H9 (cell line): ENCODE results near the gene GAB3. TPM values are rescaled to one million over a fixed set of nuclear protein-coding genes. Genes with fewer than 3 reads are reported as not detected.

ENCODE experiments used
- DNase-seq: peaks from one replicate; pipeline ENCODE4 v3.0.0-alpha.2; 2017
- H2AFZ ChIP-seq: one replicate; pipeline ENCODE4 v1.6.1; 2013; ENCODE audit warnings: mild to moderate bottlenecking, low read length, control low read depth, moderate library complexity
- H2AK5ac ChIP-seq: 2 replicates; pipeline ENCODE4 v1.6.1; 2013; ENCODE audit warnings: low read length, control low read depth, mixed read lengths; ENCODE audit not compliant: insufficient read length
- H2BK120ac ChIP-seq: one replicate; pipeline ENCODE4 v1.6.1; 2013; ENCODE audit warnings: low read depth, mild to moderate bottlenecking, low read length, control low read depth, inconsistent platforms; ENCODE audit not compliant: poor library complexity, severe bottlenecking
- H2BK12ac ChIP-seq: 2 replicates; pipeline ENCODE4 v1.6.1; 2013; ENCODE audit warnings: low read length, control low read depth, mixed read lengths, low read depth; ENCODE audit not compliant: insufficient read length
- H2BK15ac ChIP-seq: 2 replicates; pipeline ENCODE4 v1.6.1; 2013; ENCODE audit warnings: low read depth, low read length, control low read depth
- H2BK20ac ChIP-seq: one replicate; pipeline ENCODE4 v1.6.1; 2013; ENCODE audit warnings: low read depth, mild to moderate bottlenecking, low read length, control low read depth, inconsistent platforms; ENCODE audit not compliant: poor library complexity, severe bottlenecking
- H2BK5ac ChIP-seq: 2 replicates; pipeline ENCODE4 v1.6.1; 2013; ENCODE audit warnings: low read length, control low read depth, mixed read lengths; ENCODE audit not compliant: insufficient read length
- H3K14ac ChIP-seq: 2 replicates; pipeline ENCODE4 v1.6.1; 2013; ENCODE audit warnings: low read length, control low read depth; ENCODE audit not compliant: insufficient read depth
- H3K18ac ChIP-seq: 2 replicates; pipeline ENCODE4 v1.6.1; 2013; ENCODE audit warnings: low read depth, mild to moderate bottlenecking, mixed read lengths, low read length, control low read depth; ENCODE audit not compliant: insufficient read length
- H3K23ac ChIP-seq: 2 replicates; pipeline ENCODE4 v1.6.1; 2013; ENCODE audit warnings: low read length, control low read depth, mixed read lengths, low read depth; ENCODE audit not compliant: insufficient read length
- H3K23me2 ChIP-seq: 2 replicates; pipeline ENCODE4 v1.6.1; 2013; ENCODE audit warnings: low read depth, mild to moderate bottlenecking, mixed read lengths, low read length, control low read depth; ENCODE audit not compliant: insufficient read length, poor library complexity, severe bottlenecking
- H3K27ac ChIP-seq: 2 replicates; pipeline ENCODE4 v1.5.1; 2013; ENCODE audit warnings: low read length, control low read depth, mixed read lengths, low read depth; ENCODE audit not compliant: insufficient read length
- H3K27me3 ChIP-seq: 2 replicates; pipeline ENCODE4 v1.6.1; 2013; ENCODE audit warnings: low read length, control low read depth, inconsistent platforms; ENCODE audit not compliant: insufficient read depth
- H3K4ac ChIP-seq: 2 replicates; pipeline ENCODE4 v1.6.1; 2013; ENCODE audit warnings: low read depth, mild to moderate bottlenecking, control low read depth, inconsistent platforms, low read length, moderate library complexity
- H3K4me1 ChIP-seq: 2 replicates; pipeline ENCODE4 v1.6.1; 2013; ENCODE audit warnings: low read length, control low read depth, inconsistent platforms; ENCODE audit not compliant: insufficient read depth
- H3K4me2 ChIP-seq: 2 replicates; pipeline ENCODE4 v1.6.1; 2013; ENCODE audit warnings: low read length, control low read depth, mixed read lengths; ENCODE audit not compliant: insufficient read length, insufficient read depth
- H3K56ac ChIP-seq: 2 replicates; pipeline ENCODE4 v1.6.1; 2013; ENCODE audit warnings: low read depth, mild to moderate bottlenecking, mixed read lengths, low read length, control low read depth; ENCODE audit not compliant: insufficient read length
- H3K79me1 ChIP-seq: 2 replicates; pipeline ENCODE4 v1.6.1; 2013; ENCODE audit warnings: low read depth, mild to moderate bottlenecking, moderate library complexity, low read length, control low read depth, inconsistent platforms; ENCODE audit not compliant: insufficient read depth, poor library complexity, severe bottlenecking
- H3K79me2 ChIP-seq: 2 replicates; pipeline ENCODE4 v1.6.1; 2013; ENCODE audit warnings: low read length, control low read depth, inconsistent platforms; ENCODE audit not compliant: insufficient read depth
- H3K9ac ChIP-seq: 2 replicates; pipeline ENCODE4 v1.6.1; 2013; ENCODE audit warnings: low read length, control low read depth, mixed read lengths; ENCODE audit not compliant: insufficient read length; ENCODE audit errors: extremely low read depth
- H3K9me3 ChIP-seq: one replicate; pipeline ENCODE4 v1.6.1; 2013; ENCODE audit warnings: low read depth, low read length, inconsistent platforms; ENCODE audit not compliant: control insufficient read depth
- H3T11ph ChIP-seq: one replicate; pipeline ENCODE4 v1.6.1; 2013; ENCODE audit warnings: mild to moderate bottlenecking, low read length, control low read depth, inconsistent platforms
- H4K20me1 ChIP-seq: one replicate; pipeline ENCODE4 v1.6.1; 2013; ENCODE audit not compliant: control insufficient read depth, insufficient read length, insufficient read depth
- H4K5ac ChIP-seq: 2 replicates; pipeline ENCODE4 v1.6.1; 2013; ENCODE audit warnings: low read depth, mild to moderate bottlenecking, mixed read lengths, low read length, control low read depth; ENCODE audit not compliant: insufficient read length
- H4K8ac ChIP-seq: replicated peaks from 2 replicates; pipeline ENCODE4 v1.6.1; 2013; ENCODE audit warnings: low read length, control low read depth, mixed read lengths, low read depth; ENCODE audit not compliant: insufficient read length
- H4K91ac ChIP-seq: 2 replicates; pipeline ENCODE4 v1.6.1; 2013; ENCODE audit warnings: low read depth, mild to moderate bottlenecking, moderate library complexity, mixed read lengths, low read length, control low read depth; ENCODE audit not compliant: insufficient read length
- H3K27ac Mint-ChIP-seq, 3 experiments: 2 replicates in 2 of 3; 3 replicates in 1 of 3; pipeline ENCODE4 v1.8.0; 2020 to 2021; ENCODE audit warnings: mixed read lengths in 3 of 3, mild to moderate bottlenecking in 1 of 3, moderate library complexity in 1 of 3
- H3K27me3 Mint-ChIP-seq: 2 replicates; pipeline ENCODE4 v1.8.0; 2021; ENCODE audit warnings: low read depth, mild to moderate bottlenecking, moderate library complexity, mixed read lengths
- H3K36me3 Mint-ChIP-seq, 3 experiments: 2 replicates in 2 of 3; 3 replicates in 1 of 3; pipeline ENCODE4 v1.8.0; 2020 to 2021; ENCODE audit warnings: low read depth in 3 of 3, mixed read lengths in 3 of 3; ENCODE audit not compliant: insufficient read depth in 1 of 3
- H3K4me1 Mint-ChIP-seq, 2 experiments: 2 replicates each; pipeline ENCODE4 v1.8.0; 2020; ENCODE audit warnings: mixed read lengths in 2 of 2
- H3K4me3 Mint-ChIP-seq, 2 experiments: 2 replicates in 1 of 2; 3 replicates in 1 of 2; pipeline ENCODE4 v1.8.0; 2020 to 2021; ENCODE audit warnings: mild to moderate bottlenecking in 2 of 2, mixed read lengths in 2 of 2, moderate library complexity in 1 of 2
- H3K9me3 Mint-ChIP-seq, 2 experiments: 2 replicates in 1 of 2; 3 replicates in 1 of 2; pipeline ENCODE4 v1.8.0; 2020; ENCODE audit warnings: mild to moderate bottlenecking in 2 of 2, mixed read lengths in 2 of 2, moderate library complexity in 1 of 2
- CTCF ChIP-seq: fragments of 200-600 bp; sonication (generic); conservative IDR thresholded peaks from 3 replicates; pipeline ENCODE4 v1.8.0; 2021; ENCODE audit warnings: antibody characterized with exemption, mild to moderate bottlenecking
- WGBS: extraction: QIAGEN DNeasy Blood & Tissue Kit; methylation state at CpG from one replicate; pipeline ENCODE4 v1.1.7; 2013; ENCODE audit warnings: missing lambda C conversion rate, low lambda C conversion rate, mixed read lengths; ENCODE audit not compliant: insufficient read length; ENCODE audit errors: extremely low coverage; 5-methylcytosine and 5-hydroxymethylcytosine counted together
- total RNA-seq: library from RNA; stranded (reverse); gene quantifications from 2 replicates; pipeline ENCODE4 v1.2.1, GENCODE V29; 2021

The GAB3 gene
- total RNA-seq, 1 experiment from 2014 or later, result 0.46 TPM

DNA sequence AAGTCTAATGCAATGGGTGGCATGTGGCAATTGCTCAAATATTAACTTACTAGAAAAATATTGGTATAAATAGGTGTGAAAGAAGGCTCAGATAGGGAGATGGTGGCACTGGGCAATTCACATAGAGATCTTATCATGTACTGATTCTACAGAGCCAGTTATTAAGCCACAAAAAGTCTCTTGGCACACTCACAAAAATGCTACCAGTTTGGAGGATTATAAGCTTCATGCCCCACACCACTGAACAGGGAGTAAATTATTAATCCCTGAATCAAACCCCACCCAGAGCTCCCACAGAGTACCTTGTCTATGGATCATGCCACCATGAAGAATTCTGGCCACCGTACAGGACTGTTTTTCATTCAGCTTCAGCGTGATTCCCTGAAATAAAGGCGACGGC, 40.6 kb upstream of the GAB3 start:
- Histone ChIP-seq H3K9me3 (peaks cover 35% of the 10 kb centered on the region), H4K91ac (no peak overlapping the region), H3K23me2 (peaks cover 3% of the 10 kb centered on the region), H3K27ac (no peak overlapping the region), H3K18ac (no peak overlapping the region), H2BK20ac (no peak overlapping the region), H3K4me1 (no peaks in the 10 kb centered on the region), H4K8ac (no peak overlapping the region), H4K5ac (no peak overlapping the region), H3K27me3 (no peaks in the 10 kb centered on the region), H2BK15ac (no peak overlapping the region), H2BK12ac (no peak overlapping the region), H2BK120ac (no peak overlapping the region), H2BK5ac (no peak overlapping the region), H3K23ac (no peak overlapping the region), H3K9ac (no peak overlapping the region), H3K4me2 (no peak overlapping the region), H3K56ac (no peak overlapping the region), H4K20me1 (no peaks in the 10 kb centered on the region), H2AK5ac (no peak overlapping the region), H3K14ac (no peak overlapping the region), H3K4ac (no peak overlapping the region), H2AFZ (no peak overlapping the region), H3T11ph (no peak overlapping the region), H3K79me2 (no peaks in the 10 kb centered on the region; the same call in 1 of the 2 replicates), H3K79me1 (no peaks in the 10 kb centered on the region)
- peaks cover 5 to 17% (median 10%) of the 10 kb centered on the region in 3 experiments; a peak in 6 of 7 replicates for H3K36me3 Mint-ChIP-seq
- H3K4me3 Mint-ChIP-seq, result no peak overlapping the region
- WGBS, result no CpG with 5 or more reads among the region's 4 CpGs
- peaks cover 59 to 73% of the 10 kb centered on the region in 2 experiments for H3K9me3 Mint-ChIP-seq
- no peak for TF ChIP-seq CTCF
- H3K27ac Mint-ChIP-seq, result no peak overlapping the region
- no peaks in the 10 kb centered on the region for H3K27me3 Mint-ChIP-seq
- DNase-seq, result no peak
- peaks cover 2 to 7% of the 10 kb centered on the region in 2 experiments; a peak in 1 of 4 replicates for H3K4me1 Mint-ChIP-seq
